ENCODE data around the gene HES5. TPM values are rescaled to one million over a fixed set of nuclear protein-coding genes. Genes with fewer than 3 reads are reported as not detected.

Gene HES5
- total RNA-seq, 2 donors from 2014 or later = not detected

DNA sequence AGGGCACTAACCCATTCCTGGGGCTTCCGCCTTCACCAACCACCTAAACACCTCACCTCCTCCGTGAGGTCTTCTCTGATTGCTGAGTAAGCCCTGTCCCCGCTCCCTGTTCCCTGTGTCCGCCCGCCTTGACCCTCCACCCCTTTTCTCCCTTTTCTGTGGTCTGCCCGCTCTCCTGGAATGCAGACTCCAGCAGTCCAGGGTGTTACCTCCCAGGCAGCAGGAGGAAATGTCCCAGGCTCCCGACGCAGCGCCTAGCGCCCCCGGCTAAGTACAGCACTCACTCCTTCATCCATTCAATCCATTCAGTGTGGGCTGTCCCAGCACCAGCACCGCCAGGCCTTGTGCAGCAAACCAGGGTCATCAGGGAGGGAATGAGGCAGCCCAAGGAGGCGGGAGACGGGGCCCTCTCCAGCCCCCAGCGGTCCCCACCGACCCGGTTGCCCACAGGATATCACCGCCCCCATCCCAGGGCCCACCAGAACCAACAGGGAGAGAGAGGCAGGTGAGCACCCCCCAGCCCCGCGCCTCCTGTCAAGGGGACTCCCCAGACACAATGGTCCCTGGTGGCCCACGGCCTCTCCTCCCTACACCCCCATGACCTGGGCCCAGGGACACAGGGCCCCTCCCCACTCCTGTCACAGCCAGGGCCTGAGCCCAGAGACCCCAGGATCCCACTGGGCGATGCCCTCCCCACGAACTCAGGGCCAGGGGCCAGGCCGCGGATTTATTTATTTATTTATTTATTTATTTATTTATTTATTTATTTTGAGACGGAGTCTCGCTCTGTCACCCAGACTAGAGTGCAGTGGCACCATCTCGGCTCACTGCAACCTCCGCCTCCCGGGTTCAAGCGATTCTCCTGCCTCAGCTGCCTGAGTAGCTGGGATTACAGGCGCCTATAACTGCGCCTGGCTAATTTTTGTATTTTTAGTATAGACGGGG lies 36.3 kb upstream of the HES5 start:
- Mint-ChIP-seq H3K4me3 (no peak overlapping the region), H3K27me3 (no peaks in the 10 kb centered on the region), H3K27ac (peak overlapping the region in 1 of 2 donors; percentile 61), H3K9me3 (no peaks in the 10 kb centered on the region), H3K4me1 (ENCODE audit: low read depth in 2 of 2) (peaks cover 0 to 3% of the 10 kb centered on the region in 2 donors), H3K36me3 (no peaks in the 10 kb centered on the region)
- ATAC-seq (no peak), DNase-seq (ENCODE audit: low spot score) (no peak)

DNA sequence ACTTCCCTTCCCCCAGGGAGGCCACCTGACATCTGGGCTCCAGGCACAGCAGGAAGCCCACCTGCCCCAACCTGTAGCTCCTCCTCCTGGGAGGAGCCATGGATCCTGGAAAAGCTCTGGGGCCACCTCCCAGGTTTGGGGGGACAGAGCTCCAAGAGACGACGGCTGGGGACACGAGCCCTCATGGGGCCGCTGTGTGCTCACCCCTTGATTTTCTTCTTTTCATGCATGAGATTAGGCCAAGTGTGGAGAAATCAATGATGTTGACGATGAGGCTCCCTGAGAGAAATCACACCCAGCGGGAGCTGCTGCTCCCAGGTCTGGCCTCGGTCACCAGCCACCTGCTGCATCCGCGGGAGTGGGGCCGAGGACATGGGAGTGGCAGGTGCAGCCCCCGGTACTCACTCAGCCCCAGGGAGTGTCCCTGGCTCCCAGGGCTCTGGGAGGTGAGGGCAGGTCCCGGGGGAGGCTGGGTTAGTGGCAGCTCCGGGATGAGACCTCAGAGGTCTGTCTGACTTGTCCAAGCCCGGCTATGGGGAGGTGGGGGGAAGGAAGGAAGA lies 34.8 kb upstream of the HES5 start:
- ATAC-seq (no peak), DNase-seq (ENCODE audit: low spot score) (no peak)
- Mint-ChIP-seq H3K27ac (peak overlapping the region in 1 of 2 donors; percentile 61), H3K4me1 (ENCODE audit: low read depth in 2 of 2) (peaks cover 0 to 4% of the 10 kb centered on the region in 2 donors), H3K36me3 (no peaks in the 10 kb centered on the region), H3K27me3 (no peaks in the 10 kb centered on the region), H3K4me3 (no peak overlapping the region), H3K9me3 (no peaks in the 10 kb centered on the region)

DNA sequence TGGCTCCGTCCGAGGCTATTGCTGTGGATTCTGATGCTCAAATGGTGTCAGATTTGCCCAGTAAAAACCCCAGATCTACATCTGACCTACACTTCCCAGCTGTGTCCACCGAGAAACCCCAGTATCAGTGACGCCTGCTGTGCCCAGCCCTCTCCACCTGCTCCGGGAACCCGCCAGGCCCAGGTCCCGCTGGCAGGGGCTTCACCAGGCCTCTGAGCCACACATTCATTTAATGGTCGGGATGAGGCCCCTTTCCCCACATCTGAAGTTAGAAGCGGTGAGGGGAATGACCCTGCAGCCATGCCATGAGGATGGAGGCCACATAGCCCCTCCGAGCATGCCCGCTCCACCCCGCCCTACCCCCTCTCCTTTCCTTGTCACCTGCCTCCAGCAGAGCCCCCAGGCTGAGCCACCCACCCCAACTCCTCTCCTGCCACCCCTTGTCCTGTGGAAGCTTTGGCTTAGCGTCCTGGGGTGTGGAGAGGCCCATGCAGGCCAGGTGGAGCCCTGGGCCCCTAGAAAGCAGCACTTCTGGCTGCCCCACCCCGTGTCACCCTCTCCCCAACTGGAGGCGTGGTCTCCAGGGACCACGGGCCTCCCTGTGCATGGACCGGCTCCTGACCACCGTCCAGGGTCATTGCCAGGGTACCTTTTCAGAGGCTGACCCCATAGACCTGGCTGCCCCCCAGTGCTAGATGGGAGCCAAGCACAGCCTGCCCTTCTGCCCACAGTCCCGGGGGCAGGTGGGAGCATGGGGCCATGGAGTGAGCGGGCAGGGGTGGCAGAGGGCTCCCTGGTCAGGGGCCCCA lies 34.1 kb upstream of the HES5 start:
- peak overlapping the region in 1 of 2 donors; percentile 61 for H3K27ac Mint-ChIP-seq

DNA sequence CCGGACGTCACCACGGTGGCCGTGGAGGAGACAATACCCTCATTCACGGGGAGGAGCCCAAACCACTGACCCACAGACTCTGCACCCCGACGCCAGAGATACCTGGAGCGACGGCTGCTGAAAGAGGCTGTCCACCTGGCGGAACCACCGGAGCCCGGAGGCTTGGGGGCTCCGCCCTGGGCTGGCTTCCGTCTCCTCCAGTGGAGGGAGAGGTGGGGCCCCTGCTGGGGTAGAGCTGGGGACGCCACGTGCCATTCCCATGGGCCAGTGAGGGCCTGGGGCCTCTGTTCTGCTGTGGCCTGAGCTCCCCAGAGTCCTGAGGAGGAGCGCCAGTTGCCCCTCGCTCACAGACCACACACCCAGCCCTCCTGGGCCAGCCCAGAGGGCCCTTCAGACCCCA lies 33.1 kb upstream of the HES5 start:
- no peaks in the 10 kb centered on the region for H3K9me3 Mint-ChIP-seq
- H3K4me1 Mint-ChIP-seq (ENCODE audit: low read depth in 2 of 2) = peaks cover 0 to 8% of the 10 kb centered on the region in 2 donors
- no peak for ATAC-seq
- DNase-seq (ENCODE audit: low spot score) = no peak
- no peaks in the 10 kb centered on the region for H3K36me3 Mint-ChIP-seq
- no peak overlapping the region for H3K4me3 Mint-ChIP-seq
- no peaks in the 10 kb centered on the region for H3K27me3 Mint-ChIP-seq
- H3K27ac Mint-ChIP-seq = no peak overlapping the region

More for the DNA sequence above, 34.1 kb upstream of the HES5 start:
- no peaks in the 10 kb centered on the region for H3K9me3 Mint-ChIP-seq
- no peaks in the 10 kb centered on the region for H3K27me3 Mint-ChIP-seq
- H3K36me3 Mint-ChIP-seq = no peaks in the 10 kb centered on the region
- no peak overlapping the region for H3K4me3 Mint-ChIP-seq
- peaks cover 0 to 4% of the 10 kb centered on the region in 2 donors for H3K4me1 Mint-ChIP-seq (ENCODE audit: low read depth in 2 of 2)
- no peak for ATAC-seq
- no peak for DNase-seq (ENCODE audit: low spot score)

DNA sequence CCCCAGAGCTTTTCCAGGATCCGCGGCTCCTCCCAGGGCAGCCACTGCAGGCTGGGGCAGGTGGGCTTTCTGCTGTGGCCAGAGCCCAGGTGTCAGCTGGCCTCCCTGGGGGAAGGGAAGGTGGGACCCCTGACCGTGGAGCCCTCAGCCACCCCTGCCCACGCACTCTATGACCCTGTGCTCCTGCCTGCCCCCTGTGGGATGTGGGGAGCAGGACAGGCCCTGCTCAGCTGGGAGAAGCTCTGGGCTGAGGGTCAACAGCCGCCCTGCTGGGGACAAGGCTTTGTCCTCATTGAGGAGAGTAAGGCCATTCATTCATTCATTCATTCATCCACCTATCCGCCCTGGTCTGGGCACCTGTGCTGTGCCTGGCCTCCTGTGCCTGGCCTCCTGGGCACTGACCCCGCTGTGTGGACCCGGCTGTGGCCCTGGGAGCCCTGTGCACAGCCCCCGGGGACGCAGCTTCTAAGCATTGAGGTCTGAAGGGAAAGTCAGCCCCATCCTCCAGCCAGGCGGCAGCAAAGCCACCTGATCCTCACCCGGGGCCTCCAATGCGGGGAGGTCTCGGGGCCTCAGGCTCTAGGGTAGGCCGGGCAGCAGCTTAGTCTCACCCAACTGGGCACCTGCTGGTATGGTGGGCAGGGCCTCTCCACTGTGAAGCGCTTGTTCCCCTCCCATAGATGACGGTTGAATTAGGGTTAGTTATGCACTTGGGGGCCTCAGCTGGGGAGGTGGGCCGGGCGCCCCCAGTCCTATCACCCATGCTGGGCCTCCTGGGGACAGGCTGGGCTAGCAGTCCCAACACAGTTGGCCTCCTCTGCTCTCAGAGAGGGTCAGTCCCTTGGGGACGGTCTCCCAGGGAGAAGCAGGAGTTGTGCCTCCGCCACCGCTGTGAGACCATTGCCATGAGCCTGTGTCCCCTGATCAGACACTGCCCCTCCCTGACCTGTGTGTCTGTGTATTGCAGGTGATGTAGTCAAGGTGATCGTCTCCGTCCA lies 32.1 kb upstream of the HES5 start:
- no peak overlapping the region for H3K27ac Mint-ChIP-seq
- peaks cover 0 to 11% of the 10 kb centered on the region in 2 donors for H3K4me1 Mint-ChIP-seq (ENCODE audit: low read depth in 2 of 2)
- H3K27me3 Mint-ChIP-seq = no peaks in the 10 kb centered on the region
- DNase-seq (ENCODE audit: low spot score) (no peak), ATAC-seq (no peak)
- H3K4me3 Mint-ChIP-seq = no peak overlapping the region
- no peaks in the 10 kb centered on the region for H3K9me3 Mint-ChIP-seq
- no peaks in the 10 kb centered on the region for H3K36me3 Mint-ChIP-seq

DNA sequence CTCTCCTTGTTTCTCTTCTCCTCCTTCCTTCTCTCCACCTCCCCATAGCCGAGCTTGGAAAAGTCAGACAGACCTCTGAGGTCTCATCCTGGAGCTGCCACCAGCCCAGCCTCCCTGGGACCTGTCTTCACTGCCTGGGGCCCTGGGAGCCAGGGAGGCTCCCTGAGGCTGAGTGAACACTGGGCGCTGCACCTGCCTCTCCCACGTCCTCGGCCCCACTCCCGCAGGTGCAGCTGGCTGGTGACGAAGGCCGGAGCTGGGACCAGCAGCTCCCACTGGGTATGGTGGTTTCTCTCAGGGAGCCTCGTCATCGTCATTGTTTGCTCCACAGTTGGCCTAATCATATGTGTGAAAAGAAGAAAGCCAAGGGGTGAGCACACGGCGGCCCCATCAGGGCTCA lies 31.4 kb upstream of the HES5 start:
- H3K9me3 Mint-ChIP-seq = no peaks in the 10 kb centered on the region
- peaks cover 0 to 14% of the 10 kb centered on the region in 2 donors for H3K4me1 Mint-ChIP-seq (ENCODE audit: low read depth in 2 of 2)
- no peaks in the 10 kb centered on the region for H3K36me3 Mint-ChIP-seq
- no peaks in the 10 kb centered on the region for H3K27me3 Mint-ChIP-seq
- DNase-seq (ENCODE audit: low spot score) (no peak), ATAC-seq (no peak)
- H3K27ac Mint-ChIP-seq = peak overlapping the region; percentile 26 to 67
- no peak overlapping the region for H3K4me3 Mint-ChIP-seq

DNA sequence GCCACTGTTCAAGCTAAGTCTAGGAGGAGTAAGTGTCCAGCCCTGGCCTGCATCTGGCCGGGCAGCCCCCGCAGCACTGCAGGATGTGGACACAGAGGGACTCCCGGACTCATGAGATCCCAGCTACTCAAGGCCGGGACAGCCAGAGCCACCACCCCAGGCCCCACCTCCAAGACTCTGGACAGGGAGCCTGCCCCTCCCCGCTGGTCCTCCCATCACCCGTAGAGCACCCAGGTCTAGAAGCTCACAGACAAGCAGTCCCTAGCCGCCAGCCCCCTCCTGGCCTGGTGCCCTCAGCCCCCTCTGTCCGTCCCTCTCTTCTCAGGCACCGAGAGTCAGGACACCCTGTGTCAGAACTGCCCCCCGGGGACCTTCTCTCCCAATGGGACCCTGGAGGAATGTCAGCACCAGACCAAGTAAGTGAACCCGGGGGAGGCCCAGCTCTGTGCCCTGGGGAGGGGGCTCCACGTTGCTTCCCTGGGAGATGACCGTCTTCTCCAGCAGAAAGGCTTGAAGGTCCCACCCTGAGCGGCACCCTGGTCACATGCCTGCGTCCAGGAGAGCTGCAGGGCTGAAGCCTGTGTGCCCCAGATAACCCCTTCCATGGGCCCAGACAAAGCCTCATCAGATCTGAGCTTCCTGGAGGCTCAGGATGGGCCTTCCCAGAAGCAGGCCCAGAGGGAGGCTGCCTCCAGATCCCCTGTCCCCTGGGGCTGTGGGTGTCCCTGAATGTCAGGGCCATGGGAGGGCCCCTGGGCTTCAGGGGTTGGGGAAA lies 30.4 kb upstream of the HES5 start:
- no peak for ATAC-seq
- Mint-ChIP-seq H3K9me3 (no peaks in the 10 kb centered on the region), H3K4me1 (ENCODE audit: low read depth in 2 of 2) (peaks cover 4 to 23% of the 10 kb centered on the region in 2 donors), H3K4me3 (no peak overlapping the region), H3K27ac (no peak overlapping the region), H3K27me3 (no peaks in the 10 kb centered on the region), H3K36me3 (no peaks in the 10 kb centered on the region)
- DNase-seq (ENCODE audit: low spot score) = no peak

DNA sequence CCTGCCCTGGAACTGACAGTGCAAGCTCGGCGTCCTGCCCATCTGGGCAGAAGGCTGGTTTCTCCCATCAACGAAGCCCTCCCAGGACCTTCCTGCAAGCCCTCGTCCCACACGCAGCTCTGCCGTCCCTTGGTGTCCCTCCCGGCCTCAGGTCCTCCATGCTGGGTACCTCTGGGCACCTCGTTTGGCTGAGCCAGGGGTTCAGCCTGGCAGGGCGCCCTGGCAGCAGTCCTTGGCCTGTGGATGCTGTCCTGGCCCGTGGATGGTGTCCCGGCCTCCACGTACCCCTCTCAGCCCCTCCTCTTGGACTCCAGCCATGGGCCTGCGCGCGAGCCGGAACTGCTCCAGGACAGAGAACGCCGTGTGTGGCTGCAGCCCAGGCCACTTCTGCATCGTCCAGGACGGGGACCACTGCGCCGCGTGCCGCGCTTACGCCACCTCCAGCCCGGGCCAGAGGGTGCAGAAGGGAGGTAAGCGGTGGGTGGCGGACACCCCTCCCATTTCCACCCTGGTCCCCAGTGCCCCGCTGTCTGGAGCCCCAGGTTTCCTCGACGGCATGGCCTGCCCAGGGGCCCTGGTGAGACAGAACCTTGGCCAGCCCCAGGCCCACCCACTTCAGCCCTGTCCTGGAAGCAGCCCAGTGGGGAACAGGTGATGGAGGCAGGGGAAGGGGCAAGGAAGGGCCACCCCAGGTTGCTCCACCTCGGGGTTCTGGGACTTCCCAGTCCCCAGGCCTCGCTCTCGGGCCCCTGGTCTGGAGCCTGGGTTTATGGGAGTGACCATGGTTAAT lies 29.6 kb upstream of the HES5 start:
- no peaks in the 10 kb centered on the region for H3K27me3 Mint-ChIP-seq
- peaks cover 8 to 25% of the 10 kb centered on the region in 2 donors for H3K4me1 Mint-ChIP-seq (ENCODE audit: low read depth in 2 of 2)
- ATAC-seq (no peak), DNase-seq (ENCODE audit: low spot score) (no peak)
- H3K4me3 Mint-ChIP-seq = no peak overlapping the region
- H3K27ac Mint-ChIP-seq = no peak overlapping the region
- H3K36me3 Mint-ChIP-seq = no peaks in the 10 kb centered on the region
- no peaks in the 10 kb centered on the region for H3K9me3 Mint-ChIP-seq

DNA sequence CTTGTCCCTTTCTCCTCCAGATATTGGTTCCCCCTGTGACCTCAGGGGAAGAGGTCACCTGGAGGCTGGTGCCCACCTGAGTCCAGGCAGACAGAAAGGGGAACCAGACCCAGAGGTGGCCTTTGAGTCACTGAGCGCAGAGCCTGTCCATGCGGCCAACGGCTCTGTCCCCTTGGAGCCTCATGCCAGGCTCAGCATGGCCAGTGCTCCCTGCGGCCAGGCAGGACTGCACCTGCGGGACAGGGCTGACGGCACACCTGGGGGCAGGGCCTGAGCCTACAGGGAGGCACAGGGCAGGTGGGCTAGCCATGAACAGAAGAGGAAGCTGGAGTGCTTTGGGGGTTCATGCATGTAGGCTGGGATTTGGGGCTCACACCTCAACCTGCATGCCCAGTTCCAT lies 28.8 kb upstream of the HES5 start:
- ATAC-seq (no peak), DNase-seq (ENCODE audit: low spot score) (no peak)
- peaks cover 15 to 34% of the 10 kb centered on the region in 2 donors for H3K4me1 Mint-ChIP-seq (ENCODE audit: low read depth in 2 of 2)
- H3K27me3 Mint-ChIP-seq = no peaks in the 10 kb centered on the region
- H3K27ac Mint-ChIP-seq = peak overlapping the region; percentile 92 to 98
- H3K4me3 Mint-ChIP-seq = peak overlapping the region; percentile 48
- no peaks in the 10 kb centered on the region for H3K36me3 Mint-ChIP-seq
- H3K9me3 Mint-ChIP-seq = no peaks in the 10 kb centered on the region

DNA sequence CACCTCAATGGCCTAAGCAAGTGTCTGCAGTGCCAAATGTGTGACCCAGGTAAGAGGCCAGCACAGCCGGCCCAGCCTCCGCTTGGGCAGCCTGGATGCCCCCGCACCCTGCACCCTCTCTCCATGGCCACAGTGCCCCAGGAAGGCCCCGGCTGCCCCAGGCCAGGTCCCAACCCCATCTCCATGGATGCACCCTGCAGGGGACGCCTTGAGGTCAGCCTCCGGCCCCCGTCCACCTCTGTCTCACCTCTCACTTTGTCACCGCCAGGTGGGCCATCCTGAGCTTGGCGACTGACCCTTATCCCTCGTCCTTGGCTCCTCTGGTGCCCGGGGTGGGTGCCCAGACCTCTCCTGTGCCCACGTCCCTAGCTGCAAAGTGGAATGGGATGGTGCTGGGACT lies 28.4 kb upstream of the HES5 start:
- Mint-ChIP-seq H3K27ac (peak overlapping the region; percentile 92 to 98), H3K27me3 (no peaks in the 10 kb centered on the region), H3K9me3 (no peaks in the 10 kb centered on the region), H3K4me3 (peak overlapping the region; percentile 48), H3K4me1 (ENCODE audit: low read depth in 2 of 2) (peaks cover 15 to 38% of the 10 kb centered on the region in 2 donors), H3K36me3 (no peaks in the 10 kb centered on the region)
- no peak for ATAC-seq
- no peak for DNase-seq (ENCODE audit: low spot score)

DNA sequence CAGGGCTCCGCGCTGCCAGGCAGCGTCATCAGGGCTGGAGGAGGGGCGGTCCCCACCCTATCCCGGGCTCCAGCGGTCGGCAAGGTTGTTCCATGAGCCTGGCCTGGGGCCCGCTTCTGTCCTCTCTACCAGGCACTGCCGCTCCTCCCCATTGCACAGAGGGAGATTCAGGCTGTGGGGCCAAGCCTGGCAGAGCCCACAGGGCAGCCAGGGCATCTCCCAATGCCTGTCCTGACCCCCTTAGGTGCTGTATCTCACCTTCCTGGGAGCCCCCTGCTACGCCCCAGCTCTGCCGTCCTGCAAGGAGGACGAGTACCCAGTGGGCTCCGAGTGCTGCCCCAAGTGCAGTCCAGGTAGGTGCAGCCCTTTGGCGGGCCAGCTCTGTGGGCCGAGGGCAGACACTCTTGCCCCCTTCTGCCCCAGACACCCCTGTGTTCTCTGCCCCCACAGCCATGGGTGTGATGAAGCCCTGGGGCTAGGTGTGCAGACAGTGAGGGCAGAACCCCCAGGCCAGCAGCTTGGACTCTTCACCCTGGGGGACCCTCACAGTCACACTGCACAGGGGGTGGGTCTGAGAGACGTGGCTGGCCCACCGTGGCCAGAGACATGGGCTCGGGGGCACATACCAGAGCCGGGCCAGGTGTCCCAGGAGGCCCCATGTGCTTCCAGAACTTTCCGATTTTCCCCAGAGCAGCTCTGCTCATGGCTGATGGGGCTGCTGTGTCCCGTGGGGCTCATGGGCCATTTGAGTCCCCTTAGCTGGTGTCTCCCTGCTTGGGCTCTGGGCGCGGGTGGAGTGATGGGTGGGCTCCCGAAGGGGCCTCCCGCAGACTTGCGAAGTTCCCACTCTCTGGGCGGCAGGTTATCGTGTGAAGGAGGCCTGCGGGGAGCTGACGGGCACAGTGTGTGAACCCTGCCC lies 27.7 kb upstream of the HES5 start:
- no peaks in the 10 kb centered on the region for H3K9me3 Mint-ChIP-seq
- H3K4me1 Mint-ChIP-seq (ENCODE audit: low read depth in 2 of 2) = peaks cover 15 to 38% of the 10 kb centered on the region in 2 donors
- no peaks in the 10 kb centered on the region for H3K27me3 Mint-ChIP-seq
- DNase-seq (ENCODE audit: low spot score) = no peak
- no peak for ATAC-seq
- peak overlapping the region; percentile 92 to 98 for H3K27ac Mint-ChIP-seq
- H3K4me3 Mint-ChIP-seq = peak overlapping the region; percentile 94
- H3K36me3 Mint-ChIP-seq = no peaks in the 10 kb centered on the region

All from natural killer cell treated with Interleukin-12 subunit alpha and Interleukin-12 subunit beta and Interleukin-15 and Interleukin-18, amount 100 ng/mL, for 72 hours (primary cell).